ENCODE results near the gene FBXW11. TPM values are rescaled to one million over a fixed set of nuclear protein-coding genes. Genes with fewer than 3 reads are reported as not detected.

FBXW11 gene
- total RNA-seq, 4 donors from 2014 or later, result 35.9 to 56.8 (median 50.9) TPM

DNA sequence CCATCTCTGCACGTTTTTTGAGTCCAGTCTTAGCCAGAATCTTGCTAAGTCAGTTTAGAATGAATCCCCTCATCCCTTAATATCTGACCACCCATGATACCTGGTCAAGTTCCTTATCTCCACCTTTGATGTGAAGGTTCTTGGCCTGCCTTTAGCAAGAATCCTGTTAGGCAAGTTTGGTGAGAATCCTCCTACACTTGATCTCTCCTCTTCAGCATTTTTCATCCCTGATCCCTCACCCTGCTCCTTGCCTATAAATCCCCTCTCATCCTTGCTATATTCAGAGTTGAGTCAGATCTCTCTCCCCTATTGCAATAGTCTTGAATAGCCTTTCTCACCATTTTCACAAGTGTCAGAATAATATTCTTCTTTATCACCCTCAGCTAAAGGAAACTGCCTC is 189.8 kb downstream of the FBXW11 start:
- no peak overlapping the region for H3K4me3 ChIP-seq (ENCODE audit: low read depth, poor library complexity, severe bottlenecking)
- TF ChIP-seq, protein P1, sequence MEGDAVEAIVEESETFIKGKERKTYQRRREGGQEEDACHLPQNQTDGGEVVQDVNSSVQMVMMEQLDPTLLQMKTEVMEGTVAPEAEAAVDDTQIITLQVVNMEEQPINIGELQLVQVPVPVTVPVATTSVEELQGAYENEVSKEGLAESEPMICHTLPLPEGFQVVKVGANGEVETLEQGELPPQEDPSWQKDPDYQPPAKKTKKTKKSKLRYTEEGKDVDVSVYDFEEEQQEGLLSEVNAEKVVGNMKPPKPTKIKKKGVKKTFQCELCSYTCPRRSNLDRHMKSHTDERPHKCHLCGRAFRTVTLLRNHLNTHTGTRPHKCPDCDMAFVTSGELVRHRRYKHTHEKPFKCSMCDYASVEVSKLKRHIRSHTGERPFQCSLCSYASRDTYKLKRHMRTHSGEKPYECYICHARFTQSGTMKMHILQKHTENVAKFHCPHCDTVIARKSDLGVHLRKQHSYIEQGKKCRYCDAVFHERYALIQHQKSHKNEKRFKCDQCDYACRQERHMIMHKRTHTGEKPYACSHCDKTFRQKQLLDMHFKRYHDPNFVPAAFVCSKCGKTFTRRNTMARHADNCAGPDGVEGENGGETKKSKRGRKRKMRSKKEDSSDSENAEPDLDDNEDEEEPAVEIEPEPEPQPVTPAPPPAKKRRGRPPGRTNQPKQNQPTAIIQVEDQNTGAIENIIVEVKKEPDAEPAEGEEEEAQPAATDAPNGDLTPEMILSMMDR (IDR thresholded peaks at IDR 0.05), result no peak
- TF ChIP-seq POLR2A (IDR thresholded peaks at IDR 0.05), result no peak
- 50 to 53% methylated on average over 1 of the region's 1 CpG for WGBS, 2 donors
- DNase-seq (ENCODE audit: low spot score in 2 of 2), result no peak
- intact Hi-C loops (cut with DNase I; ENCODE audit: low total_unique reads), result no loop called here

DNA sequence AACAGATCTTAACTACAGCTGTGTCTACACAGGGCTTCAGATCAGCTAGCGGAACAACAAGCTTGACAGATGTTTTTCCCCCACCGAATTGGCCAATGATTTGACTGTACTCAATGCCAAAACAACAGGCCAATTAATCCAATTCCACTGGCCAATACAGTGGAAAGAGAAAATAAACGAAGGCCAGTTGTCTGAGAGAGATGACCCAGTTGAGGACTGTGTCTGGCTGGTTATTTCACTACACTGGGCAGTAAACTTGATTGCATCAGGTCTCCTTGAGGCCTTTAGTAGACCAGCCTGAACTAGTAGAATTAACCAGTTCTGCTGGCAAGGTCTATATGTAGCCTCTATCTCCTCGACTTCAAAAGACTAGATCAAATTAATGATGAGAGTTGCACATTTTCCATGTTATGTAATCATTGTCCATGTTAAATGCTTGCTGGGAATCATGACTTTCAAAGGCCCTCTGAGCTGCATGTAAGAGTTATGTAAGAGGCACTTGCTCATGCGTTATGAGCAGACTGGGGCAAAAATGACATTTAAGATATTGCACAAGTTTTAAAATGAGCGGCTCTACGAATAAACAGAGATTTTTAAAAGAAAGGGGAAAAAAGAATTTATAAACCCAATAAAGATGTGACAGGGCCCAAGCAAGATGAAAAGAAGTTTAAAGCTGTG is 192.5 kb downstream of the FBXW11 start:
- WGBS, 2 donors, result 77 to 82% methylated on average over 7 of the region's 7 CpGs
- TF ChIP-seq, protein P1 (IDR thresholded peaks at IDR 0.05), result no peak
- no peak for TF ChIP-seq POLR2A (IDR thresholded peaks at IDR 0.05)
- DNase-seq (ENCODE audit: low spot score in 2 of 2), result no peak
- intact Hi-C loops (cut with DNase I; ENCODE audit: low total_unique reads), result no loop called here
- H3K4me3 ChIP-seq (ENCODE audit: low read depth, poor library complexity, severe bottlenecking), result no peak overlapping the region

DNA sequence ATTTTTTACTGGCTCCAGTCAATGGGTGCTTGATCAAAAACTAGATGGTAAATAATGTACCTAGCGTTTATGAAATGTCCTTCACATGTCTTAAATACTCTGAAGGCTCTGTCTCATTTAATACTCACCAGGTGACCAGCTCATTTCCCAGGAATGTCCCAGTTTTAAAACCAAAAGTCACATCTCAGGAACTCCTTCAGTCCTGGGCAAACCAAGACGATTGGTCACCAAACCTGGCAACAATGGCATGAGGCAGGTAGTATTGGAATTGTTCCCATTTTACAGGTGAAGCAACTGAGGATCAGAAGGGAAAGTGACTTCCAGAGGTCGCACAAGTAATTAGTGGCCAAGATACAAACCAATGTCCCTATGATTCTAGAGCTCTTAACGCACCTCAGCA is 193.2 kb downstream of the FBXW11 start:
- DNase-seq (ENCODE audit: low spot score in 2 of 2), result no peak
- TF ChIP-seq, protein P1 (IDR thresholded peaks at IDR 0.05), result no peak
- TF ChIP-seq POLR2A (IDR thresholded peaks at IDR 0.05), result no peak
- intact Hi-C loops (cut with DNase I; ENCODE audit: low total_unique reads), result no loop called here
- no peak overlapping the region for H3K4me3 ChIP-seq (ENCODE audit: low read depth, poor library complexity, severe bottlenecking)
- 90 to 91% methylated on average over 4 of the region's 4 CpGs for WGBS, 2 donors

Other genes starting within 250 kb of the FBXW11 start
- gene SMIM23, start 220.8 kb downstream of the FBXW11 start, total RNA-seq, result not detected
- gene STK10, start 181.6 kb upstream of the FBXW11 start, total RNA-seq, result 10 to 100 TPM; 34.4 to 59.8 (median 40.7) TPM
- not detected for gene EFCAB9, start 187.5 kb upstream of the FBXW11 start, total RNA-seq